Neural progenitor cell (in vitro differentiated cells): ENCODE data around the gene CEP97. TPM values are rescaled to one million over a fixed set of nuclear protein-coding genes. Genes with fewer than 3 reads are reported as not detected.
"Not testable (repeated sequence)": the region's sequence is repeated elsewhere in the genome, so short reads cannot be mapped to it uniquely, and the experiment has no call there.

Experiments
- DNase-seq: peaks from one replicate; pipeline ENCODE4 v3.0.0-alpha.2; 2016; ENCODE audit warnings: low spot score
- H2AFZ ChIP-seq: fragments of 200-600 bp; sonication (generic); replicated peaks from 2 replicates; pipeline ENCODE4 v1.6.1; 2016; ENCODE audit warnings: antibody characterized with exemption
- H3F3A ChIP-seq: fragments of 200-600 bp; sonication (generic); 2 replicates; pipeline ENCODE4 v1.6.1; 2016; ENCODE audit warnings: antibody characterized with exemption, low read depth
- H3K27ac ChIP-seq: fragments of 200-600 bp; sonication (generic); 2 replicates; pipeline ENCODE4 v1.5.1; 2016; ENCODE audit warnings: mild to moderate bottlenecking
- H3K27me3 ChIP-seq: fragments of 200-600 bp; sonication (generic); 2 replicates; pipeline ENCODE4 v1.6.1; 2016; ENCODE audit warnings: mild to moderate bottlenecking, moderate library complexity
- H3K36me3 ChIP-seq: fragments of 200-600 bp; sonication (generic); 2 replicates; pipeline ENCODE4 v1.5.1; 2016
- H3K4me1 ChIP-seq: fragments of 200-600 bp; sonication (generic); 2 replicates; pipeline ENCODE4 v1.6.1; 2016; ENCODE audit warnings: mixed run types
- H3K4me2 ChIP-seq: fragments of 200-600 bp; sonication (generic); 2 replicates; pipeline ENCODE4 v1.6.1; 2016
- H3K4me3 ChIP-seq: fragments of 200-600 bp; sonication (generic); 2 replicates; pipeline ENCODE4 v1.5.1; 2016
- H3K79me2 ChIP-seq: fragments of 200-600 bp; sonication (generic); 2 replicates; pipeline ENCODE4 v1.6.1; 2016; ENCODE audit warnings: low read depth
- H3K9ac ChIP-seq: fragments of 200-600 bp; sonication (generic); 2 replicates; pipeline ENCODE4 v1.6.1; 2016
- H3K9me3 ChIP-seq: fragments of 200-600 bp; sonication (generic); 2 replicates; pipeline ENCODE4 v1.5.1; 2016; ENCODE audit warnings: low read depth
- H4K20me1 ChIP-seq: fragments of 200-600 bp; sonication (generic); 2 replicates; pipeline ENCODE4 v1.6.1; 2016; ENCODE audit warnings: low read depth
- H3K27ac Mint-ChIP-seq: 3 replicates; pipeline ENCODE4 v1.8.0; 2021; ENCODE audit warnings: mixed read lengths
- H3K27me3 Mint-ChIP-seq: 2 replicates; pipeline ENCODE4 v1.8.0; 2022; ENCODE audit warnings: low read depth, mild to moderate bottlenecking, inconsistent platforms, moderate library complexity, mixed read lengths; ENCODE audit not compliant: insufficient read depth
- H3K36me3 Mint-ChIP-seq: 3 replicates; pipeline ENCODE4 v1.8.0; 2021; ENCODE audit warnings: mixed read lengths
- H3K4me1 Mint-ChIP-seq: 3 replicates; pipeline ENCODE4 v1.8.0; 2021; ENCODE audit warnings: mixed read lengths
- H3K4me3 Mint-ChIP-seq: 3 replicates; pipeline ENCODE4 v1.8.0; 2021; ENCODE audit warnings: mild to moderate bottlenecking, moderate library complexity, mixed read lengths
- H3K9me3 Mint-ChIP-seq: 3 replicates; pipeline ENCODE4 v1.8.0; 2020; ENCODE audit warnings: mixed read lengths
- CTCF ChIP-seq: fragments of 200-600 bp; sonication (generic); IDR thresholded peaks from 2 replicates; pipeline ENCODE4 v1.5.1; 2017; ENCODE audit warnings: antibody characterized with exemption, mild to moderate bottlenecking
- EZH2 ChIP-seq: fragments of 200-600 bp; sonication (generic); IDR thresholded peaks from 2 replicates; pipeline ENCODE4 v1.6.1; 2017; ENCODE audit warnings: antibody characterized with exemption, mild to moderate bottlenecking, moderate library complexity
- EZH2phosphoT487 ChIP-seq: fragments of 200-600 bp; sonication (generic); IDR thresholded peaks from 2 replicates; pipeline ENCODE4 v1.6.1; 2017; ENCODE audit warnings: antibody characterized with exemption
- total RNA-seq: library from RNA; depleted of rRNA; stranded (reverse); fragments of >200 nt; gene quantifications from 2 replicates; pipeline ENCODE4 v1.2.3, GENCODE V29; 2015; ENCODE audit warnings: low replicate concordance

The CEP97 gene
- total RNA-seq, 1 donor from 2014 or later: 46.1 TPM

- peak overlapping the region; percentile 77 for H3K27ac Mint-ChIP-seq
- Histone ChIP-seq H3F3A (peaks cover 42% of the 10 kb centered on the region), H3K4me2 (peak overlapping the region; percentile 92), H3K4me1 (peaks cover 10% of the 10 kb centered on the region), H3K36me3 (peaks cover 23% of the 10 kb centered on the region), H3K9me3 (no peaks in the 10 kb centered on the region), H3K4me3 (peak overlapping the region; percentile 92), H4K20me1 (peaks cover 36% of the 10 kb centered on the region), H3K27ac (no peak overlapping the region), H3K79me2 (peaks cover 47% of the 10 kb centered on the region), H2AFZ (no peak overlapping the region), H3K9ac (peak overlapping the region; percentile 68), H3K27me3 (no peaks in the 10 kb centered on the region)
- no peaks in the 10 kb centered on the region for H3K9me3 Mint-ChIP-seq
- H3K36me3 Mint-ChIP-seq: peaks cover 17% of the 10 kb centered on the region
- H3K4me3 Mint-ChIP-seq: peak overlapping the region; percentile 99
- peaks cover 22% of the 10 kb centered on the region for H3K4me1 Mint-ChIP-seq
- TF ChIP-seq EZH2 (no peak), CTCF (no peak), EZH2phosphoT487 (no peak)
- DNase-seq: peak; percentile 7
- H3K27me3 Mint-ChIP-seq: no peaks in the 10 kb centered on the region
Measured at GRCh38 chr3:101687142-101687931, 37.1 kb upstream of the CEP97 start.

- Histone ChIP-seq H3K27me3 (no peaks in the 10 kb centered on the region), H3K36me3 (peaks cover 11% of the 10 kb centered on the region), H3K9ac (no peak overlapping the region), H3K4me2 (no peak overlapping the region), H3K79me2 (peaks cover 27% of the 10 kb centered on the region), H2AFZ (no peak overlapping the region), H3K4me3 (no peak overlapping the region), H3K27ac (no peak overlapping the region), H3K4me1 (peaks cover 10% of the 10 kb centered on the region), H3F3A (peaks cover 22% of the 10 kb centered on the region), H3K9me3 (no peaks in the 10 kb centered on the region), H4K20me1 (peaks cover 17% of the 10 kb centered on the region)
- Mint-ChIP-seq H3K4me3 (no peak overlapping the region), H3K27ac (no peak overlapping the region), H3K27me3 (no peaks in the 10 kb centered on the region), H3K9me3 (no peaks in the 10 kb centered on the region), H3K4me1 (peaks cover 22% of the 10 kb centered on the region), H3K36me3 (peaks cover 10% of the 10 kb centered on the region)
- TF ChIP-seq EZH2 (no peak), EZH2phosphoT487 (no peak), CTCF (no peak)
- DNase-seq: no peak
Measured at GRCh38 chr3:101689286-101689685, 35.1 kb upstream of the CEP97 start.

- Mint-ChIP-seq H3K27ac (no peak overlapping the region), H3K4me1 (peaks cover 10% of the 10 kb centered on the region), H3K4me3 (no peak overlapping the region), H3K36me3 (no peaks in the 10 kb centered on the region), H3K27me3 (no peaks in the 10 kb centered on the region), H3K9me3 (no peaks in the 10 kb centered on the region)
- Histone ChIP-seq H3K79me2 (peaks cover 10% of the 10 kb centered on the region), H3K36me3 (no peaks in the 10 kb centered on the region), H3K9ac (no peak overlapping the region), H3K27ac (no peak overlapping the region), H4K20me1 (peaks cover under 1% of the 10 kb centered on the region), H3F3A (peaks cover 7% of the 10 kb centered on the region), H3K4me3 (no peak overlapping the region), H3K4me1 (peaks cover 5% of the 10 kb centered on the region), H3K4me2 (no peak overlapping the region), H3K27me3 (no peaks in the 10 kb centered on the region), H3K9me3 (no peaks in the 10 kb centered on the region), H2AFZ (no peak overlapping the region)
- DNase-seq: no peak
- TF ChIP-seq EZH2: no peak
- no peak for TF ChIP-seq CTCF
- TF ChIP-seq EZH2phosphoT487: no peak
Measured at GRCh38 chr3:101690972-101691371, 33.4 kb upstream of the CEP97 start.

GRCh38 chr3:101691685-101692671, 32.4 kb upstream of the CEP97 start:
- not testable (repeated sequence) for H4K20me1 ChIP-seq, H3K27ac Mint-ChIP-seq, H3K27ac ChIP-seq, H3K4me3 Mint-ChIP-seq, H3K36me3 Mint-ChIP-seq, H3K36me3 ChIP-seq, DNase-seq, H3K9me3 Mint-ChIP-seq, H3K27me3 Mint-ChIP-seq, H3K9me3 ChIP-seq, H3K79me2 ChIP-seq, H3K27me3 ChIP-seq, H3K4me3 ChIP-seq, H3K9ac ChIP-seq, H3F3A ChIP-seq, H3K4me1 ChIP-seq
- Histone ChIP-seq H3K4me2 (peak overlapping the region; percentile 18), H2AFZ (peak overlapping the region; percentile 17)
- peaks cover 10% of the 10 kb centered on the region for H3K4me1 Mint-ChIP-seq
